HG03025 (cell line): ENCODE data around the gene ATAD3A.

Source experiments
- ATAC-seq: cut with Tn5 transposase; IDR thresholded peaks from one replicate; pipeline ENCODE4 v1.9.1; 2021; ENCODE audit warnings: mild to moderate bottlenecking, moderate library complexity; ENCODE audit not compliant: unreplicated experiment, low FRiP score

ATAD3A gene

DNA sequence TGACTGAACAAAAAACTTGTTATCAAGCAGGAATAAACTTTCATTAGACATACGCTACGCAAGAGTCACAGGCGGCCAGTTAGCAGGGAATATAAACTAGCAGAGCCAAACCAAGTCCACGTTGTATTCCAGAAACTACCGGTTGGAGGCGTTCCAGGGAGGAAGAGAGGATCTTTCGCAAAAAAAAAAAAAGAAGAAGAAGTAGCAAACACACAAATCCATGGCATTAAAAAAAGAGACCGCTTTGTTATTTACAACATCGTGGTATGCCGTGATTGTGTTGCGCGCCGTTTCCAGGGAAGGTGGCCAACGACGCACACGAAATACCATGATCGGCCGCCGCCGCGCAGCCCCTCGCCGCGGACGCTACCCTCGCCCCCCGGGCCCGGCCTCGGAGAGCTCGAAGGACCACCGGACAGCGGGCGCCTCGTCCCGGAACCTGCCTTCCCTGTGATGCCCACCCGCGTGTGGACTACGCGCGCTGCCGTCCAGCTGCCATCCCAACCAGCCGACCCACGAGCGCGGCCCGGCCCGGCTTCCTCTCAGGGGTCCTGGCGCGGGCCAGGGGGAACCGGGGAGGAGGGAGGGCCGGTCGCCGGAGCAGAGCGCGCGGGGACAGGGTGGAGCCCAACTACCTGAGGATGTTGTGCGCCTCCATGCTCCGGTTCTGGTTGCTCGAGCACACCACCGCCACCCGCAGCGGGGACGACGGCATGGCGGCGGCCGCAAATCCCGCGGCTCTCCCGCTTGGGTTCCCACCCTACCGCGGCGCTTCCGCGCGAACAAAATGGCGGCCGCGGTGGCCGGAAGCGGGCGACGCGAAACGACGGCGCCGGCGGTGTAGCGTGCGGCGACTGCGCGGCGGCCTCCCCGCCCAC lies 62.1 kb downstream of the ATAD3A start:
- ATAC-seq = peak; percentile 51

DNA sequence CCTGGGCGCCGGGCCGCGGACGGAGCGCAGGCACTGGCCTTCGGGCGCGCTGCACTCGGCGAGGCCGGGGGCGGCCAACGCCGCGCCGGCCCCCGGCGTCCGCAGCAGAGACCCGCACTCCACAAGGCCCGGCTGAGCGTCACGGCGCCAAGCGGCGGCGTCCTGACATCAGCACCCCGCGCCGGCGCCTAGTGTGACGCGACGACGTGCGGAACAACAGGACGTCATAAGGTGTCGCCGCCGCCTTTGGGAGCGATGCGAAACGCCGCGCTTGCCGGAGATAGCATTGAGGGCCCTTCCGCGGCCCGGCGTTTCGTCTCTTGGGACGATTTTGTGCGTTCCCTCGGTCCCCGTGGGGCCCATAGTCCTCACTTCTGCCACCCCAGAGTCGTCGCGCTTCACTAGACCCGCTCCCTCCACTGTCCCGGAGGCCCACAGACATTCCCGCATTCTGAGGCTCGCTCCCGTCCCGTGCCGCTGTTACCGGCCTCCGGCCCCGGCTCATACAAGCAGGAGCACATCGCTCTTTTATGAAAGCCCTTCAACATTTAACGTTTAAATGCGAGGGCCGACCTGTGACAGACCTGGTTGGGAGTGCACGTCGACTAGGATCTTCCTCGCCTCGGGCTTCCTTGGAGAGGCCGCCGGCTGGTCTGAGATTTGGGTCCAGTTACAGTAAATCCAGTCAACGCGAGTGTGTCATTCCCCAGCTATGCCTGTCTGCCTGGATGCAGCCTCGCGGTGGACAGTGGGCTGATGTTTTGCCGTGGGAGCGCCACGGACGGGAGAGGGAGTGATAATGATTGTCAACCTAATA lies 63.0 kb downstream of the ATAD3A start, which contains the start of gene SSU72:
SSU72 (minus strand) TSS at position 143 of the 817 bp plus-strand sequence. CDS start 306 bp downstream, outside the sequence.
- peak; percentile 83 for ATAC-seq

- ATAC-seq = no peak
These were observed 65.5 kb downstream of the ATAD3A start for GRCh38 chr1:1577367-1578011.

GRCh38 chr1:1578371-1578940 lies 66.5 kb downstream of the ATAD3A start:
- ATAC-seq = no peak

DNA sequence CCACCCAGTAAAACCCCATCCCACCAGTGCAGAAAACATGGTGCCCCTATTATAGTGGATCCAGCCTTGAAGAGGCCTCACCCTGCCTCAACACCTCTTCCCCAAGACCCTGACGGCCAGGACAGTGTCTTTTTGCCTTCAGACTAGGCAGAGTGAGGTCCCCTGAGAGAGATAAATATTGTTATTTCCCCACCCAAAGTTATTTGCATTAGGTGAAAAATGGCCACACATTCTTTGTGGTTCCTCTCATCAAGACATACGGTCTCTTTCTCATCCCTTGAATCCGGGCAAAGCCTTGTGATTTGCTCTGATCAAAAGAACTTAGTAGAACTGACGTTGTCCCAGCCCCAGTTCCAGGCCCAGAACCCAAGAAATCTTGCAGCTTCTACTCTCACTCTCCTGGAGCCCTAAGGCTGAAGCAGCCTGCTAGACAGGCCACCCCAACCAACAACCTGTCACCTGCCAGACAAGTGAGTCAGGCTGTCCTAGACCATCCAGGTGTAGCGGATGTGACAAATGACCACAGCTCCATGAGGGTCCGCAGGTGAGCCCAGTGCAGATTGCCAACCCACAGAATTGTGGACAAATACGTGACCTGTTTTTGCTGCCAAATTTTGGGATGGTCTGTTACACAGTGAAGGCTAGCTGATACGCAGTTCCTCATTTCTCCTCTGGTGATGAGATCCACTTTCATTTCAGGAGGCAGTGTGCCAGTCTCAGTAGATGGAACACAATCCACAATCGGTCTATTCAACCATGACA lies 70.8 kb downstream of the ATAD3A start:
- no peak for ATAC-seq

GRCh38 chr1:1583347-1584010 lies 71.5 kb downstream of the ATAD3A start:
- no peak for ATAC-seq
